Breast epithelium (tissue), 3 donors: ENCODE data around the gene LTF.

Source experiments
- POLR2AphosphoS5 ChIP-seq, 3 donors: sonication (generic); formaldehyde crosslinking; IDR thresholded peaks; one replicate each; pipeline ENCODE4 v1.6.1; 2017; ENCODE audit warnings: antibody characterized with exemption in 3 of 3
- TF ChIP-seq, protein P1 (sequence below), 3 donors: fragments of 450-650 bp; IDR thresholded peaks; one replicate each; pipeline ENCODE4 v1.5.1; 2016 to 2017; ENCODE audit warnings: antibody characterized with exemption in 3 of 3, mild to moderate bottlenecking in 3 of 3, moderate library complexity in 3 of 3

GRCh38 chr3:46413951-46414350 lies 50.8 kb downstream of the LTF start:
- TF ChIP-seq, protein P1, sequence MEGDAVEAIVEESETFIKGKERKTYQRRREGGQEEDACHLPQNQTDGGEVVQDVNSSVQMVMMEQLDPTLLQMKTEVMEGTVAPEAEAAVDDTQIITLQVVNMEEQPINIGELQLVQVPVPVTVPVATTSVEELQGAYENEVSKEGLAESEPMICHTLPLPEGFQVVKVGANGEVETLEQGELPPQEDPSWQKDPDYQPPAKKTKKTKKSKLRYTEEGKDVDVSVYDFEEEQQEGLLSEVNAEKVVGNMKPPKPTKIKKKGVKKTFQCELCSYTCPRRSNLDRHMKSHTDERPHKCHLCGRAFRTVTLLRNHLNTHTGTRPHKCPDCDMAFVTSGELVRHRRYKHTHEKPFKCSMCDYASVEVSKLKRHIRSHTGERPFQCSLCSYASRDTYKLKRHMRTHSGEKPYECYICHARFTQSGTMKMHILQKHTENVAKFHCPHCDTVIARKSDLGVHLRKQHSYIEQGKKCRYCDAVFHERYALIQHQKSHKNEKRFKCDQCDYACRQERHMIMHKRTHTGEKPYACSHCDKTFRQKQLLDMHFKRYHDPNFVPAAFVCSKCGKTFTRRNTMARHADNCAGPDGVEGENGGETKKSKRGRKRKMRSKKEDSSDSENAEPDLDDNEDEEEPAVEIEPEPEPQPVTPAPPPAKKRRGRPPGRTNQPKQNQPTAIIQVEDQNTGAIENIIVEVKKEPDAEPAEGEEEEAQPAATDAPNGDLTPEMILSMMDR (IDR thresholded peaks at IDR 0.05) = no peak
- TF ChIP-seq POLR2AphosphoS5 (IDR thresholded peaks at IDR 0.05) = no peak
